IMR-90 (cell line): Measurements from ENCODE around the gene SLC7A10. TPM values are rescaled to one million over a fixed set of nuclear protein-coding genes. Genes with fewer than 3 reads are reported as not detected.

Experiments
- ATAC-seq: fragments of 200-7000 bp; cut with Tn5 transposase; 2 replicates; pipeline ENCODE4 v1.9.1; 2020; ENCODE audit warnings: low read depth, mild to moderate bottlenecking, moderate library complexity
- BruUV-seq: library from RNA; stranded (reverse); fragments of 400-500 nt; replicated peaks from 2 replicates; lab custom pipeline; 2021; lab: Mats Ljungman, UMichigan
- CTCF ChIA-PET: fragments of 300-600 bp; formaldehyde crosslinking; extraction: SDS; loops from one replicate; lab custom pipeline; 2021; ENCODE audit warnings: antibody characterized with exemption; lab: Yijun Ruan, JAX
- POLR2A ChIA-PET: fragments of 300-600 bp; sonication (Branson Sonifier 250); formaldehyde crosslinking; loops from one replicate; lab custom pipeline; 2022; ENCODE audit warnings: antibody characterized with exemption; ENCODE audit not compliant: unreplicated experiment; lab: Charles Lee
- DNase-seq: peaks from one replicate; pipeline ENCODE4 v3.0.0; 2013
- H2AFZ ChIP-seq: replicated peaks from 2 replicates; pipeline ENCODE3; 2013; ENCODE audit warnings: low read length, mild to moderate bottlenecking; ENCODE audit not compliant: poor library complexity
- H2AK5ac ChIP-seq: 2 replicates; pipeline ENCODE4 v1.6.1; 2013; ENCODE audit warnings: low read depth, low read length, inconsistent platforms
- H2AK9ac ChIP-seq: replicated peaks from 2 replicates; pipeline ENCODE3; 2013; ENCODE audit warnings: mild to moderate bottlenecking, low read depth, low read length, moderate library complexity; ENCODE audit not compliant: poor library complexity
- H2BK120ac ChIP-seq: 2 replicates; pipeline ENCODE4 v1.6.1; 2013; ENCODE audit warnings: low read depth, low read length, inconsistent platforms
- H2BK15ac ChIP-seq: 3 replicates; pipeline ENCODE4 v1.6.1; 2013; ENCODE audit warnings: low read depth, low read length, inconsistent platforms
- H2BK20ac ChIP-seq: 2 replicates; pipeline ENCODE4 v1.6.1; 2013; ENCODE audit warnings: low read depth, mild to moderate bottlenecking, inconsistent platforms, low read length, moderate library complexity
- H2BK5ac ChIP-seq: 2 replicates; pipeline ENCODE4 v1.6.1; 2013; ENCODE audit warnings: mild to moderate bottlenecking, low read depth, low read length, inconsistent platforms; ENCODE audit not compliant: poor library complexity, severe bottlenecking
- H3K14ac ChIP-seq: replicated peaks from 2 replicates; pipeline ENCODE4 v1.6.1; 2013; ENCODE audit warnings: low read depth, low read length, inconsistent platforms
- H3K18ac ChIP-seq: 2 replicates; pipeline ENCODE4 v1.6.1; 2013; ENCODE audit warnings: low read depth, low read length, control low read depth
- H3K23ac ChIP-seq: 2 replicates; pipeline ENCODE4 v1.6.1; 2013; ENCODE audit warnings: low read depth, low read length, inconsistent platforms
- H3K27ac ChIP-seq: 2 replicates; pipeline ENCODE4 v1.5.1; 2013; ENCODE audit warnings: mild to moderate bottlenecking, control low read depth, low read length; ENCODE audit not compliant: insufficient read depth
- H3K27me3 ChIP-seq: 2 replicates; pipeline ENCODE4 v1.6.1; 2013; ENCODE audit warnings: low read length; ENCODE audit not compliant: control insufficient read depth, insufficient read depth
- H3K36me3 ChIP-seq: 2 replicates; pipeline ENCODE4 v1.6.1; 2013; ENCODE audit warnings: low read length, mixed read lengths; ENCODE audit not compliant: control insufficient read depth, insufficient read depth
- H3K4ac ChIP-seq: 2 replicates; pipeline ENCODE4 v1.6.1; 2013; ENCODE audit warnings: low read depth, low read length, inconsistent platforms
- H3K4me1 ChIP-seq: 2 replicates; pipeline ENCODE4 v1.6.1; 2013; ENCODE audit warnings: low read length, mixed read lengths; ENCODE audit not compliant: control insufficient read depth, insufficient read depth
- H3K4me2 ChIP-seq: 2 replicates; pipeline ENCODE4 v1.6.1; 2013; ENCODE audit warnings: low read depth, mild to moderate bottlenecking, control low read depth, low read length, moderate library complexity
- H3K4me3 ChIP-seq: 2 replicates; pipeline ENCODE4 v1.5.1; 2013; ENCODE audit warnings: low read depth, mild to moderate bottlenecking, control low read depth, low read length, moderate library complexity; ENCODE audit not compliant: insufficient read depth
- H3K56ac ChIP-seq: 2 replicates; pipeline ENCODE4 v1.6.1; 2013; ENCODE audit warnings: low read length, inconsistent platforms; ENCODE audit not compliant: insufficient read depth; ENCODE audit errors: extremely low read depth
- H3K79me1 ChIP-seq, 2 experiments: 2 replicates each; pipeline ENCODE4 v1.6.1; 2013; ENCODE audit warnings: low read length in 2 of 2, inconsistent platforms in 1 of 2, low read depth in 1 of 2
- H3K9ac ChIP-seq: 2 replicates; pipeline ENCODE4 v1.6.1; 2013; ENCODE audit warnings: low read depth, low read length, control low read depth
- H3K9me1 ChIP-seq: 2 replicates; pipeline ENCODE4 v1.6.1; 2013; ENCODE audit warnings: low read length, inconsistent platforms; ENCODE audit not compliant: insufficient read depth
- H3K9me3 ChIP-seq: 2 replicates; pipeline ENCODE4 v1.6.1; 2013; ENCODE audit warnings: low read length; ENCODE audit not compliant: control insufficient read depth, insufficient read depth
- H4K20me1 ChIP-seq: 2 replicates; pipeline ENCODE4 v1.6.1; 2013; ENCODE audit warnings: low read length, inconsistent platforms; ENCODE audit not compliant: insufficient read depth
- H4K5ac ChIP-seq: 2 replicates; pipeline ENCODE4 v1.6.1; 2013; ENCODE audit warnings: mild to moderate bottlenecking, low read depth, low read length, control low read depth
- H4K8ac ChIP-seq, 2 experiments: 2 replicates each; pipeline ENCODE4 v1.6.1; 2013; ENCODE audit warnings: low read depth in 2 of 2, low read length in 2 of 2, control low read depth in 1 of 2, inconsistent platforms in 1 of 2
- H4K91ac ChIP-seq: 2 replicates; pipeline ENCODE4 v1.6.1; 2013; ENCODE audit warnings: low read depth, low read length, inconsistent platforms; ENCODE audit not compliant: insufficient read depth
- BHLHE40 ChIP-seq: fragments of 150-350 bp; IDR thresholded peaks from 2 replicates; pipeline ENCODE4 v1.6.1; 2016; ENCODE audit warnings: mild to moderate bottlenecking, low read depth, low read length
- CEBPB ChIP-seq: IDR thresholded peaks from 2 replicates; pipeline ENCODE4 v1.6.1; 2012; ENCODE audit warnings: low read depth, low read length, improper control_type of control experiment
- CHD1 ChIP-seq: IDR thresholded peaks from 2 replicates; pipeline ENCODE4 v1.6.1; 2012; ENCODE audit warnings: low read depth, low read length, improper control_type of control experiment
- ELK1 ChIP-seq: fragments of 150-350 bp; IDR thresholded peaks from 2 replicates; pipeline ENCODE4 v1.6.1; 2016; ENCODE audit warnings: low read depth, mild to moderate bottlenecking, low read length, moderate library complexity, borderline replicate concordance
- FOS ChIP-seq: fragments of 150-350 bp; IDR thresholded peaks from 2 replicates; pipeline ENCODE4 v1.6.1; 2016; ENCODE audit warnings: low read depth, low read length
- MAFK ChIP-seq: IDR thresholded peaks from 2 replicates; pipeline ENCODE4 v1.6.1; 2012; ENCODE audit warnings: low read depth, low read length, improper control_type of control experiment
- MAZ ChIP-seq: IDR thresholded peaks from 2 replicates; pipeline ENCODE4 v1.6.1; 2012; ENCODE audit warnings: low read depth, mild to moderate bottlenecking, low read length, improper control_type of control experiment, moderate library complexity, borderline replicate concordance
- NFE2L2 ChIP-seq: fragments of 150-350 bp; IDR thresholded peaks from 2 replicates; pipeline ENCODE4 v1.6.1; 2016; ENCODE audit warnings: low read depth, mild to moderate bottlenecking, low read length
- RAD21 ChIP-seq: IDR thresholded peaks from 2 replicates; pipeline ENCODE4 v1.6.1; 2012; ENCODE audit warnings: low read length, improper control_type of control experiment
- RCOR1 ChIP-seq: IDR thresholded peaks from 2 replicates; pipeline ENCODE4 v1.6.1; 2012; ENCODE audit warnings: mild to moderate bottlenecking, low read length, improper control_type of control experiment; ENCODE audit not compliant: insufficient replicate concordance
- SMC3 ChIP-seq: fragments of 150-350 bp; IDR thresholded peaks from 2 replicates; pipeline ENCODE4 v1.6.1; 2016; ENCODE audit warnings: low read depth, mild to moderate bottlenecking, antibody characterized with exemption, low read length, moderate library complexity
- USF2 ChIP-seq: fragments of 150-350 bp; IDR thresholded peaks from 2 replicates; pipeline ENCODE4 v1.6.1; 2017; ENCODE audit warnings: mild to moderate bottlenecking, antibody characterized with exemption, low read length, low read depth
- WGBS, 2 experiments: methylation state at CpG; one replicate each; pipeline versions ENCODE4 v1.1.5 to v1.1.7; 2013; ENCODE audit warnings: missing lambda C conversion rate in 2 of 2; ENCODE audit not compliant: insufficient read length in 1 of 2; ENCODE audit errors: extremely low coverage in 2 of 2; 5-methylcytosine and 5-hydroxymethylcytosine counted together
- dilution Hi-C: fragments of 300-500 bp; cut with HindIII; formaldehyde crosslinking; loops from one replicate; pipeline ENCODE4 v1.14.3; 2018; ENCODE audit warnings: low sequenced_read_pairs; ENCODE audit not compliant: unreplicated experiment
- in situ Hi-C: fragments of 300-500 bp; cut with MboI; formaldehyde crosslinking; loops from 3 replicates; pipeline ENCODE4 v1.14.3; 2019; ENCODE audit warnings: low sequenced_read_pairs, inconsistent platforms, mixed read lengths
- intact Hi-C: fragments of 100-400 bp; cut with micrococcal nuclease; formaldehyde crosslinking; loops from 2 replicates; pipeline ENCODE4 v1.10.0; 2022
- polyA plus RNA-seq, 3 experiments: library from polyadenylated mRNA; depleted of rRNA; stranded (reverse); fragments of >200 nt; gene quantifications; 2 replicates each; pipeline ENCODE4 v1.2.3, GENCODE V29; 2012; ENCODE audit warnings: low replicate concordance in 1 of 3
- total RNA-seq: library from RNA; depleted of rRNA; stranded (reverse); fragments of >200 nt; gene quantifications from 2 replicates; pipeline ENCODE4 v1.2.3, GENCODE V29; 2012

SLC7A10 gene
- total and polyA plus RNA-seq, 2 of the 4 experiments (the other 2 are of a cell fraction): not detected

GRCh38 chr19:33259539-33259938 is 33.9 kb upstream of the SLC7A10 start:
- Histone ChIP-seq H3K18ac (no peak overlapping the region), H3K9me1 (no peaks in the 10 kb centered on the region), H4K5ac (no peak overlapping the region), H3K27me3 (peaks cover 14% of the 10 kb centered on the region), H2BK5ac (no peak overlapping the region), H4K91ac (no peak overlapping the region), H3K36me3 (no peaks in the 10 kb centered on the region), H3K4ac (no peak overlapping the region), H2AK9ac (no peak overlapping the region), H3K23ac (no peak overlapping the region), H3K4me1 (no peaks in the 10 kb centered on the region), H2BK120ac (no peak overlapping the region), H3K4me2 (no peak overlapping the region), H3K14ac (no peak overlapping the region), H2BK15ac (no peak overlapping the region), H4K20me1 (no peaks in the 10 kb centered on the region), H2BK20ac (no peak overlapping the region), H3K56ac (no peak overlapping the region), H3K9me3 (peaks cover 2% of the 10 kb centered on the region), H3K4me3 (no peak overlapping the region), H2AK5ac (no peak overlapping the region), H3K79me1 (no peaks in the 10 kb centered on the region), H4K8ac (no peak overlapping the region), H3K27ac (no peak overlapping the region), H3K9ac (no peak overlapping the region), H2AFZ (no peak overlapping the region)
- in situ Hi-C loops: no loop called here
- TF ChIP-seq RCOR1: no peak
- no peak for TF ChIP-seq RAD21
- TF ChIP-seq SMC3: no peak
- no peak for TF ChIP-seq FOS
- TF ChIP-seq ELK1: no peak
- TF ChIP-seq CEBPB: no peak
- TF ChIP-seq NFE2L2: no peak
- no peak for TF ChIP-seq BHLHE40
- TF ChIP-seq MAFK: no peak
- TF ChIP-seq CHD1: no peak
- TF ChIP-seq MAZ: no peak
- TF ChIP-seq USF2: no peak
- no TSS peak for BruUV-seq
- WGBS, 2 experiments: 60% methylated on average over 4 of the region's 6 CpGs; no CpG with 5 or more reads in 1 of the 2 experiments
- dilution Hi-C loops: no loop called here
- intact Hi-C loops: no loop called here
- ChIA-PET POLR2A (no interaction called here), CTCF (no interaction called here)
- ATAC-seq: no peak
- no peak for DNase-seq
